GM18909 (cell line): Measurements from ENCODE around the gene HMGA1.

Experiments
- ATAC-seq: cut with Tn5 transposase; IDR thresholded peaks from one replicate; pipeline ENCODE4 v1.9.1; 2021; ENCODE audit warnings: mild to moderate bottlenecking; ENCODE audit not compliant: unreplicated experiment, poor library complexity

The HMGA1 gene

DNA sequence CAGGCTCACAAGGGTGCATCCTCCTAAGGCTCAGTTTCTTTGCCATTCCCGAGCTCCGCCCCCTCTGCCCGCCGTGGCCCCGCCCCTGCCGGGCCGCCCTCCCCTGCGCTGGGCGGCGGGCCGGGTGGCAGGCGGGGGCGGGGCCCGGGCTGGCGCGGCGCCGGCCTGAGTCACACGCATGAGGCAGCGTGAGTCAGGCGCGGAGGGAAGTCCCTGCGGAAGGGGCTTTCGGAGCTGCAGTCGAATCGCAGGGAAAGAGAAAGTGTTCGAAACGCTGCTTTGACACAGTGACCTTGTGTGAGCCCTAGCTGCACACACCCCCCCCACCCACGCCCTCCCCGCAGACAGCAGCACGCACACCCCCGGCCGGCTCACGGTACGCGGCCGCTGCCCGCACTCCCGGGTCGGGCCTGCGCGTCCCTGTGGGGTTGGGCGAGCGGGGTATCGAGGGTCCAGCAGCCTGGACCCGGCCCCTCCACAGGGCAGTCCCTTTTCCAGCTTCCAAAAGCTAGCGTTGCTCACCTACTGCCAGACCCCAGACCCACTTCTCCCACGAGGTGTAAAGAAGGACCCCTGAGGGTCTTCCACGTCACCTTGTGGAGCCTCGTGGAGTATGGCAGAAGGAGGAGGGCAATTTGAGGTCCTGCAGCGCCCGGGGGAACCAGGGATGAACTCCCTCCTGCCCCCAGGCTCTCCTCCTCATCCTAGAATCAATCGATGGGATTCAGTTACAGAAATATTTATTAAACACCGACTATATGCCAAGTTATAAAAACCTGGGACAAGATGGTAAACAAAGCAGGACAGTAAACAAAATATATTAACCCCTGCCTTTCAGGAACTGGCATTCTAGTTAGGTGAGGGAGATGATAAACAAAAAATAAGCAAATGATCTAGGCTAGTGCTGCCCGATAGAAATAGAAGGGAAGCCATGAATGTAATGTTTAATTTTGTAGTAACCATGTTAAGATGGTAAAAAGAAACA lies 12.4 kb upstream of the HMGA1 start:
- ATAC-seq: peak; percentile 92

DNA sequence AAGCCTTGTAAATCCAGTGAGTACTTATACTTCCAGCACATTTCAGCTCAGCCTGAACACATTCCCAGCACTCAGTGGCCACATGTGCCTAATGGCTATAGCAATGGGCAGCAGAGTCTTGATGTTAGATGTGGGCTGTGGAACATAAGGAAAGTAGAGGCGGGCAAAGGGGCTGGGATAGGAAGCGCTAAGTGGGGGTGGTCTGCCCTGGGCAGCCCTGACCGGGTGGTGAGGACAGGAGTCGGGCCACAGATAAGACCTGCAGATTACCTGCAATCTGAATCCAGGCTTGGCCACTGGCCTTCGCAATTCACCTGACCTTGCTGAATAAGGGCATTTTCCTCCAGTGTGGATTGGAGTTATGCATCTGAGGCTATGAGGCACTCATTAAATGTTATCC lies 11.1 kb upstream of the HMGA1 start:
- no peak for ATAC-seq

GRCh38 chr6:34226066-34226465 lies 10.6 kb upstream of the HMGA1 start:
- ATAC-seq: no peak

GRCh38 chr6:34226731-34227586 lies 9.7 kb upstream of the HMGA1 start:
- ATAC-seq: no peak

DNA sequence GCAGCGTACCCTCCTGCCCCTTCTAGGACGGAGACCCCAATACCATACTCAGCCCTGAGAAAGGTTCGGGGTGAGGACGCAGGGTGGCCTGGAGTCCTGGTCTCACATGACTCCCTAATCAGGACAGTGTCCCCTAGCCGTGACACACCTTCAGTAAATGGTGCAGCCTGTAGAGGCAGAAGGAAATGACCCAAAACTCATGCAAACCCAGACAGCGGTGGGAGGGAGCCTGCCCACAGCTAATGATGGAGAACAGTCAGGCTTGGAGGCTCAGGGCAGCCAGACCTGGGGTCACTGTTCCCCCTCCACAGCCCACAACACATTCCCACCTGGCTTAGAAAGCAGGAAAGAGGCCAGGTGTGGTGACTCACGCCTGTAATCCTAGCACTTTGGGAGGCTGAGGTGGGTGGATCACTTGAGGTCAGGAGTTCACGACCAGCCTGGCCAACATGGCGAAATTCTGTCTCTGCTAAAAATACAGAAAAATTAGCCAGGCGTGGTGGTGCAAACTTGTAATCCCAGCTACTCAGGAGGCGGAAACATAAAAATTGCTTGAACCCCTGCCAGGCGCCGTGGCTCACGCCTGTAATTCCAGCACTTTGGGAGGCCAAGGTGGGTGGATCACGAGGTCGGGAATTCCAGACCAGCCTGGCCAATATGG lies 8.8 kb upstream of the HMGA1 start:
- ATAC-seq: no peak

DNA sequence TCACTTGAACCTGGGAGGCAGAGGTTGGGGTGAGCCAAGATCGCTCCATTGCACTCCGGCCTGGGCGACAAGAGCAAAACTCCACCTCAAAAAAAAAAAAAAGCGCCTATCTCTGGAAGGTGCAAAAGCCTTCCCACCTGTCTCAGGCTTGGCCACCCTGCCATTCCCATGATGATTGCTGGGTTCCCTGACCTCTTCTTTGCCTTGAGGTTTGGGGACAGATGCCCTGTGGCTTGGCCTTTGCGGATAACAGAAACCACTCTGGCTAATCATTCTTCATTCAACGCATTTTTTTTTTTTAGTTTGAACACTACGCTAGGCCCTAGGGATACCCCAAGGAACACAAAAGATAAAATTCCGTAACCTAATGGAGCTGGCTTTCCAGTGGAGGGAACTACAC lies 6.8 kb upstream of the HMGA1 start:
- no peak for ATAC-seq

DNA sequence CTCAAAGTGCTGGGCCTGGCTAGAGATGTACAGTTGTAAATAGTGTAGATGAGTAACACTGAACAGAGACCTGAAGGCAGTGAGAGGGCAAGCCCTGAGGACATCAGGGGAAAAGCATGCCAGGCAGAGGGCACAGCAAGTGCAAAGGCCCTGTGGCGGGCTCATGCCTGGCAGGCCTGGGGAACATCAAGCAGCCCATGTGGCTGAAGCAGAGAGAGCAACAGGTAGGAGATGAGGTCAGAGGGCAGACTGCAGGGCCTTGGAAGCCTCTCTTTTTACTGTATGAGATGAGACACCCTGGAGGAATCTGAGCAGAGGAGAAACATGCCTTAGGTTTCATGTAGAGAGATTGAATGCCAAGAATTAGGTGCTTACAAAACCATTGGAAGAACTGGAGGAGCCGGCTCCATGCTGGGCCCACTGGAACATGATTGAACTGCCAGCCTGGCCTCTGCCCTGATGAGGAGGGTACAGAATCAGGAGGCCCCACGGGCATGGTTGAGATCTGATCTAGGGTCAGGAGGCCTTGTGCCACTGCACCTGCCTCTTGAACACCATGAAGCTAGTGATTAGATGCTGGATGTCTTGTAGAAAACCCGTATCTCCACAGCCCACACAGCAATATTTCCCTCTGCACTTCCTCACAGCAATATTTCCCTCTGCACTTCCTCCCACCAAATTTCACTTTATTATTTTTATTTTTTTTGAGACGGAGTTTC lies 5.9 kb upstream of the HMGA1 start:
- no peak for ATAC-seq

GRCh38 chr6:34231566-34232336 lies 4.9 kb upstream of the HMGA1 start:
- ATAC-seq: no peak

GRCh38 chr6:34232901-34233300 lies 3.8 kb upstream of the HMGA1 start:
- ATAC-seq: no peak

DNA sequence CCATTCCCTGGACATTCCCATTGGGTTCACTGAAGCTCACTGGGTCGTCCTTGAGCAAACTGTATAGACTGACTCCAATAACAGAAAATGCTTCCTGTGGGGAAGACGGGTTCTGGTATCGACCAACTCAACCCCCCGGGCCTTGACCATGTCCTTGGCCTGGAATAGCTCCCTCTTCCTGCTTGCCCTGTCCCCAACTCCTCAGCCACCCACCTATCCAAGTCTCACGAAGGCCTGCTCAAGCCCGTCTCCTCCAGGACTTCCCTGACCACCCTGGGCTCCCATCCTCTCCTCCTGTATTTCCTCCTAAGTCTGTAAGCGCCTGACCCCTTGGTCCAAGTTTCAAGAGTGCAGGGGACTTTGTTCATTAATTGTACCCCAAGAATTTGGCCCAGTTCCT lies 2.8 kb upstream of the HMGA1 start:
- no peak for ATAC-seq

- no peak for ATAC-seq
These were observed 1.9 kb upstream of the HMGA1 start for GRCh38 chr6:34234667-34235306.

DNA sequence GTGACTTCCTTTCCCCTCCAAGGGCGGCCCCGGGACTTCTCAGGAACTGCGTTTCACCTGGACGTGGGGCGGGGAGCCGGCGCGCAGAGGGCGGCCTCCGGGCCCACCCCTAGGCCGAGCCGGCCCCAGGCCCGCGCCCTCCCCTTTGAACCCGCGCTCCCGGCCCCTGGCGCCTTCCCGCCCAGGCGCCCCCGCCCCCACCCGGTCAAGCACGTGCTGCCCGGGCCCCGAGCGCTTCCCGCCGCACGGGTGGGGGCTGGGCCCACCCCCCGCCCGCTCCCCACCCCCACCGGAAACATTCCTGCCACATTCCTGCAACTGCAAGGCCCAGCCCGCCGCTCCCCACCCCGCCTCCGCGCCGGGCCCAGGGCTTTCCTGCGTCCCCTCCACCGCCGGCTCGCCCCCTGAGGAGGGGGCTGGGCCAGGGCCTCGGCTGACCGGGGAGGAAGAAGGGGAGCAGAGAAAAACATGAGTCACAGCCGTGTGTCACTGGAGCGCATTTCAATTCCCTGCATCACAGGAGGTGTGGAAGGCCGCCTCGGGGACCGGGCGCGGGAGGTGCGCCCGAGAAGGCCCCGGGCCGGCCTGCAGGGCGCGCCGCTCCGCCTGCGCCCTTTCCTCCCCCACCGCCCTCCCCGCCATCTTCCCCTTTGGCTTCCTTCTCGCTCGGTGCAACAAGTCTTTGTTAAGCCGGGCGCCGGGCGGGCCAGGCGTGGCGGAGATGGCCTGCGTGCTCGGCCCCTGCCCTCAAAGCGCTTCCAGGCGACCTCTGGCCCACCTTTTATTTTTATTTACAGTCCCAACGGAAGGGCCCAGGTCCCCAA lies 1.2 kb upstream of the HMGA1 start:
- no peak for ATAC-seq

- ATAC-seq: peak; percentile 4
These were observed 586 bp upstream of the HMGA1 start for GRCh38 chr6:34236131-34236442.

DNA sequence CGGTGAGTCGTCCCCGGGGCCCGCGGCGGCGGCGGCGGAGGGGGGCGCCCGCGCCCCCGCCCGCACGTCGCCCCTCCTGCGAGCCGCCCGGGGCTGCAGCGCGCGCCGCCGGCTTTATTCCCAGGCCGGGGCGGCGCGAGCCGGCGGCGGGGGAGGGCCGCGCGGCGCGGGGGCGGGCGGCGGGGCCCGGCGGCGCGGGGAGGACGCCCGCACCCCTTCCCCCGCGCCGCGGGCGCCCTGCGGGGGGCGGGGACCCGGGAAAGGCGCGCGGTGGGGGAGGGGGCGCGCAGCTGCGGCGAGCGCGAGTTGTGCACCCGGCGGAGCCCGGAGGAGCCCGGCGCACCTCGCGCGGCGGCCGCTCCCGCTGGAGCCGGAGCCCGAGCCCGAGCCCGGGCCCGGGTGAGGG lies 646 bp downstream of the HMGA1 start:
- peak; percentile 18 for ATAC-seq

GRCh38 chr6:34237722-34238584 lies 1.3 kb downstream of the HMGA1 start:
- no peak for ATAC-seq

DNA sequence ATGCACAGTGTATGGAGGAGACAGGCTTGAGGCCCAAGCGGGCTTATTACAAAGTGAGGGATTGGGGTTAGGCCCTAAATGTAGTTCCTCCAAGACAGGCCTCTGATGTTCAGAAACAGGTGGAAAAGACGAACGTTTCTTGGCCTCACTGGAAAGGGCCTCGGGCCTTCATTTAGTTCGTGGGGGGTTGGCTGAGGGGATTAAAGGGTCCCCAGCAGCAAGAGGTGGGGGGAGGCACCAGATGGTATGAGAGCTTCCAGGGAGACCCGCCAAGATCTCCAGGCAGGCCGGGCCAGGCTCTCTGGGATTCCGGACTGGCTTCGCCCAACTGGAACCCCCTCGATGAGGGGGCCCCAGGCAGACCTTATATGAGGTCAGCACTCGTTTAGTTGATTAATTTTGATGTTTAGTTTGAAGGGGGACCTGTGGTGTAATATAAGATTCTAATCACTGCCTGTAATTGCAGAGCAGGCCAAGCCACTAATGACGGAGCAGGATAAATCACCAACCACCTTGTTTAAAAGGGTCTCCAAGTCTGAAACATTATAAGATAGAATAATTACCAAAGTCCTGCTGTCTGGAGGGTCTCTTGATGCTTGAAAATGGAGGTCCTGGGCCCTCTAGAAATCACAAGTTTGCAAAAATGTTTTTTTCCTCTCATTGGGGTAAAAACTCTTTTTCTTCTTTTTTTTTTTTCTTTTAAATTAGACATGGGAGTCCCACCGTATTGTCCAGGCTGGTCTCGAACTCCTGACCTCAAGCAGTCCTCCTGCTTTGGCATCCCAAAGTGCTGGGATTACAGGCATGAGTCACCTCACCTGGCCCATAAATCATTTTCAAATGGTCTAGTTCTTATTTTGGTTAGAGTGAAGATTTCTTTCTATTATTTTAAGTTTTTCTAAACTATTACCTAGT lies 2.2 kb downstream of the HMGA1 start:
- no peak for ATAC-seq
